Neural cell (in vitro differentiated cells): ENCODE data around the gene EXOC4.

Experiments
- EZH2 ChIP-seq: fragments of 200-600, 300-800 bp; shearing (Covaris generic), sonication (generic); IDR thresholded peaks from 2 replicates; pipeline ENCODE4 v1.6.1; 2014; ENCODE audit warnings: antibody characterized with exemption, low read length, borderline replicate concordance, mild to moderate bottlenecking; ENCODE audit not compliant: insufficient read depth, poor library complexity, severe bottlenecking
- POLR2AphosphoS5 ChIP-seq: IDR thresholded peaks from 2 replicates; pipeline ENCODE4 v1.6.1; 2012
- SMC3 ChIP-seq: fragments of 450-650 bp; conservative IDR thresholded peaks from 2 replicates; pipeline ENCODE4 v1.6.1; 2014; ENCODE audit warnings: antibody characterized with exemption, mild to moderate bottlenecking, moderate library complexity; ENCODE audit not compliant: poor library complexity
- TF ChIP-seq, protein P1 (sequence below): fragments of 450-650 bp; IDR thresholded peaks from 2 replicates; pipeline ENCODE4 v1.5.1; 2014; ENCODE audit warnings: antibody characterized with exemption, mild to moderate bottlenecking, moderate library complexity; ENCODE audit not compliant: poor library complexity, severe bottlenecking

DNA sequence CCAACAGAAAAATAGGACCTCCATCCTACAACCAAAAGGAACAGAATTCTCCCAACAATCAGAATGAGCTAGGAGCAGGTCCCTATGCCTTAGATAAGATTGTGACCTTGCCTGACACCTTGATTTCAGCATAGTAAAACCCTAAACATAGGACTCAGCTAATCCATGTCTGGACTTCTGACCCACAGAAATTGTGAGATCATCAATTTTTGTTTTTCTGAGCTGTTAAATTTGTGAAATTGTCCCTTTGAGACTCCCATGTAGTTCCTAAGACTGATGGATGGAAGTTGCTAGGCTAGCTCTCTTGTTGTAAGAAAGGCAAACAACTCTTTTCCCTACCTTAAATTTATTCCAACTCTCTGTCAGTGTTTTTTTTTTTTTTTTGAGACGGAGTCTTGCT, 244.2 kb downstream of the EXOC4 start:
- TF ChIP-seq, protein P1, sequence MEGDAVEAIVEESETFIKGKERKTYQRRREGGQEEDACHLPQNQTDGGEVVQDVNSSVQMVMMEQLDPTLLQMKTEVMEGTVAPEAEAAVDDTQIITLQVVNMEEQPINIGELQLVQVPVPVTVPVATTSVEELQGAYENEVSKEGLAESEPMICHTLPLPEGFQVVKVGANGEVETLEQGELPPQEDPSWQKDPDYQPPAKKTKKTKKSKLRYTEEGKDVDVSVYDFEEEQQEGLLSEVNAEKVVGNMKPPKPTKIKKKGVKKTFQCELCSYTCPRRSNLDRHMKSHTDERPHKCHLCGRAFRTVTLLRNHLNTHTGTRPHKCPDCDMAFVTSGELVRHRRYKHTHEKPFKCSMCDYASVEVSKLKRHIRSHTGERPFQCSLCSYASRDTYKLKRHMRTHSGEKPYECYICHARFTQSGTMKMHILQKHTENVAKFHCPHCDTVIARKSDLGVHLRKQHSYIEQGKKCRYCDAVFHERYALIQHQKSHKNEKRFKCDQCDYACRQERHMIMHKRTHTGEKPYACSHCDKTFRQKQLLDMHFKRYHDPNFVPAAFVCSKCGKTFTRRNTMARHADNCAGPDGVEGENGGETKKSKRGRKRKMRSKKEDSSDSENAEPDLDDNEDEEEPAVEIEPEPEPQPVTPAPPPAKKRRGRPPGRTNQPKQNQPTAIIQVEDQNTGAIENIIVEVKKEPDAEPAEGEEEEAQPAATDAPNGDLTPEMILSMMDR: no peak
- TF ChIP-seq POLR2AphosphoS5 (no peak), EZH2 (no peak), SMC3 (no peak)
